Common myeloid progenitor, CD34-positive (primary cell): ENCODE data around the gene NUP133.

Source experiments
- CTCF ChIA-PET: fragments of 350-600 bp; sonication (Branson Sonifier 250); formaldehyde crosslinking; loops from one replicate; lab custom pipeline; 2021; ENCODE audit warnings: antibody characterized with exemption; lab: Charles Lee
- POLR2A ChIA-PET: fragments of 350-600 bp; sonication (Branson Sonifier 250); formaldehyde crosslinking; loops from one replicate; lab custom pipeline; 2021; ENCODE audit warnings: antibody characterized with exemption; lab: Charles Lee
- DNase-seq, 3 donors: peaks; one replicate each; pipeline versions ENCODE4 v3.0.0 to v3.0.0-alpha.2; 2013
- H3K27ac ChIP-seq, 2 experiments: 1 replicate in 1 of 2; 2 replicates in 1 of 2; pipeline ENCODE4 v1.7.0; 2013; ENCODE audit warnings: inconsistent platforms in 2 of 2, low read length in 2 of 2, mild to moderate bottlenecking in 2 of 2, low read depth in 1 of 2, moderate library complexity in 1 of 2; ENCODE audit not compliant: severe bottlenecking in 2 of 2, insufficient read depth in 1 of 2, poor library complexity in 1 of 2
- H3K27me3 ChIP-seq, 5 experiments: replicated peaks in 2 of 5; 1 replicate in 3 of 5; 2 replicates in 2 of 5; pipeline versions ENCODE4 v1.6.1 to v1.7.0; 2013; ENCODE audit warnings: low read length in 4 of 5, mild to moderate bottlenecking in 2 of 5, moderate library complexity in 2 of 5, inconsistent platforms in 1 of 5; ENCODE audit not compliant: insufficient read depth in 5 of 5, control insufficient read depth in 4 of 5
- H3K36me3 ChIP-seq, 4 experiments: 1 replicate in 2 of 4; 2 replicates in 2 of 4; pipeline versions ENCODE4 v1.6.1 to v1.7.0; 2013; ENCODE audit warnings: low read length in 3 of 4, control low read depth in 1 of 4, mild to moderate bottlenecking in 1 of 4; ENCODE audit not compliant: control insufficient read depth in 4 of 4, insufficient read depth in 4 of 4
- H3K4me1 ChIP-seq, 4 experiments: 1 replicate in 3 of 4; 2 replicates in 1 of 4; pipeline versions ENCODE4 v1.6.1 to v1.7.1; 2013; ENCODE audit warnings: low read length in 3 of 4, mild to moderate bottlenecking in 3 of 4, control low read depth in 1 of 4, inconsistent platforms in 1 of 4, moderate library complexity in 1 of 4; ENCODE audit not compliant: control insufficient read depth in 4 of 4, insufficient read depth in 4 of 4; ENCODE audit errors: control extremely low read depth in 1 of 4
- H3K4me3 ChIP-seq, 7 experiments: 1 replicate in 4 of 7; 2 replicates in 3 of 7; pipeline versions ENCODE4 v1.5.1 to v1.7.0; 2013; ENCODE audit warnings: mild to moderate bottlenecking in 7 of 7, low read length in 6 of 7, moderate library complexity in 6 of 7, inconsistent platforms in 2 of 7, low read depth in 2 of 7, control low read depth in 1 of 7; ENCODE audit not compliant: insufficient read depth in 4 of 7, control insufficient read depth in 1 of 7; ENCODE audit errors: extremely low read depth in 1 of 7
- H3K9me3 ChIP-seq, 5 experiments: 1 replicate in 4 of 5; 2 replicates in 1 of 5; pipeline versions ENCODE4 v1.6.1 to v1.7.1; 2013; ENCODE audit warnings: low read length in 4 of 5, mild to moderate bottlenecking in 2 of 5, inconsistent platforms in 1 of 5, low read depth in 1 of 5, moderate library complexity in 1 of 5; ENCODE audit not compliant: control insufficient read depth in 4 of 5, insufficient read depth in 2 of 5; ENCODE audit errors: control extremely low read depth in 1 of 5
- WGBS: methylation state at CpG from one replicate; pipeline ENCODE4 v1.1.5; 2013; ENCODE audit not compliant: insufficient coverage; 5-methylcytosine and 5-hydroxymethylcytosine counted together

NUP133 gene

GRCh38 chr1:229440851-229441537, 67.1 kb downstream of the NUP133 start:
- Histone ChIP-seq H3K27ac (no peak overlapping the region), H3K4me1 (no peaks in the 10 kb centered on the region), H3K9me3 (no peaks in the 10 kb centered on the region), H3K36me3 (peaks cover 12 to 40% (median 25%) of the 10 kb centered on the region in 4 experiments), H3K4me3 (no peak overlapping the region), H3K27me3 (peaks cover 0 to 14% (median 6%) of the 10 kb centered on the region in 5 experiments)
- CTCF ChIA-PET, result interaction anchor here (1.3 kb wide), 1 partner anchor 11 kb away, joined by 3 read pairs; no protein-coding TSS in a partner anchor
- no peak for DNase-seq
- 100% methylated on average over 2 of the region's 5 CpGs for WGBS
- POLR2A ChIA-PET, result interaction anchor here (0.6 kb wide), 1 partner anchor 876 kb away, joined by 3 read pairs; no protein-coding TSS in a partner anchor

GRCh38 chr1:229438021-229438420, 70.1 kb downstream of the NUP133 start:
- Histone ChIP-seq H3K27ac (no peak overlapping the region), H3K36me3 (peaks cover 7 to 21% (median 18%) of the 10 kb centered on the region in 4 experiments), H3K4me1 (peaks cover 0 to 5% (median 1%) of the 10 kb centered on the region in 4 experiments), H3K4me3 (no peak overlapping the region), H3K27me3 (peaks cover 0 to 44% (median 30%) of the 10 kb centered on the region in 5 experiments), H3K9me3 (no peaks in the 10 kb centered on the region)
- ChIA-PET CTCF (no interaction called here), POLR2A (no interaction called here)
- no peak for DNase-seq
- WGBS, result no CpG with 5 or more reads among the region's 3 CpGs

GRCh38 chr1:229437443-229437842, 70.7 kb downstream of the NUP133 start:
- Histone ChIP-seq H3K27ac (no peak overlapping the region), H3K4me3 (no peak overlapping the region), H3K4me1 (peaks cover 0 to 8% (median 3%) of the 10 kb centered on the region in 4 experiments), H3K27me3 (peaks cover 0 to 50% (median 33%) of the 10 kb centered on the region in 5 experiments), H3K36me3 (peaks cover 7 to 20% (median 15%) of the 10 kb centered on the region in 4 experiments), H3K9me3 (no peaks in the 10 kb centered on the region)
- no peak for DNase-seq
- POLR2A ChIA-PET, result no interaction called here
- CTCF ChIA-PET, result interaction anchor here (2.4 kb wide), 1 partner anchor 8 kb away, joined by 7 read pairs; no protein-coding TSS in a partner anchor
- WGBS, result 100% methylated on average over 1 of the region's 2 CpGs

GRCh38 chr1:229436201-229436600, 71.9 kb downstream of the NUP133 start:
- ChIA-PET CTCF (interaction anchor here (2.4 kb wide), 1 partner anchor 10 kb away, joined by 7 read pairs; no protein-coding TSS in a partner anchor), POLR2A (no interaction called here)
- no peak for DNase-seq
- 81% methylated on average over 7 of the region's 7 CpGs for WGBS
- Histone ChIP-seq H3K9me3 (no peaks in the 10 kb centered on the region), H3K27me3 (peaks cover 0 to 62% (median 40%) of the 10 kb centered on the region in 5 experiments), H3K4me1 (peaks cover 0 to 17% (median 8%) of the 10 kb centered on the region in 4 experiments), H3K27ac (no peak overlapping the region), H3K36me3 (peaks cover 3 to 14% (median 10%) of the 10 kb centered on the region in 4 experiments), H3K4me3 (no peak overlapping the region)

GRCh38 chr1:229434641-229435051, 73.5 kb downstream of the NUP133 start:
- no peak for DNase-seq
- Histone ChIP-seq H3K4me1 (peaks cover 0 to 23% (median 12%) of the 10 kb centered on the region in 4 experiments), H3K27me3 (peaks cover 0 to 78% (median 51%) of the 10 kb centered on the region in 5 experiments), H3K27ac (no peak overlapping the region), H3K4me3 (peak overlapping the region in 1 of 7 experiments; percentile 10), H3K9me3 (no peaks in the 10 kb centered on the region), H3K36me3 (peaks cover 0 to 1% (median under 1%) of the 10 kb centered on the region in 4 experiments)
- CTCF ChIA-PET, result interaction anchor here (1.1 kb wide), 1 partner anchor 14 kb away, joined by 3 read pairs; no protein-coding TSS in a partner anchor
- POLR2A ChIA-PET, result no interaction called here
- 6% methylated on average over 17 of the region's 27 CpGs for WGBS

GRCh38 chr1:229434005-229434640, 74.0 kb downstream of the NUP133 start, which contains the start of gene ACTA1:
Gene ACTA1 (minus strand): TSS chr1:229434094. CDS start chr1:229433115, 979 bp downstream.
- WGBS, result 3% methylated on average over 39 of the region's 51 CpGs
- no peak for DNase-seq
- ChIA-PET POLR2A (no interaction called here), CTCF (no interaction called here)
- no peaks in the 10 kb centered on the region for H3K36me3 ChIP-seq
- peak within 1 kb of the TSS in 1 of 7 experiments; percentile 10 for H3K4me3 ChIP-seq
- H3K27me3 ChIP-seq, result peaks cover under 1 to 83% (median 51%) of the 10 kb centered on the region in 5 experiments
- H3K9me3 ChIP-seq, result no peaks in the 10 kb centered on the region
- H3K4me1 ChIP-seq, result peaks cover 0 to 23% (median 12%) of the 10 kb centered on the region in 4 experiments
- no peak within 1 kb of the TSS for H3K27ac ChIP-seq
